ENCODE data around the gene ASB15.

DNA sequence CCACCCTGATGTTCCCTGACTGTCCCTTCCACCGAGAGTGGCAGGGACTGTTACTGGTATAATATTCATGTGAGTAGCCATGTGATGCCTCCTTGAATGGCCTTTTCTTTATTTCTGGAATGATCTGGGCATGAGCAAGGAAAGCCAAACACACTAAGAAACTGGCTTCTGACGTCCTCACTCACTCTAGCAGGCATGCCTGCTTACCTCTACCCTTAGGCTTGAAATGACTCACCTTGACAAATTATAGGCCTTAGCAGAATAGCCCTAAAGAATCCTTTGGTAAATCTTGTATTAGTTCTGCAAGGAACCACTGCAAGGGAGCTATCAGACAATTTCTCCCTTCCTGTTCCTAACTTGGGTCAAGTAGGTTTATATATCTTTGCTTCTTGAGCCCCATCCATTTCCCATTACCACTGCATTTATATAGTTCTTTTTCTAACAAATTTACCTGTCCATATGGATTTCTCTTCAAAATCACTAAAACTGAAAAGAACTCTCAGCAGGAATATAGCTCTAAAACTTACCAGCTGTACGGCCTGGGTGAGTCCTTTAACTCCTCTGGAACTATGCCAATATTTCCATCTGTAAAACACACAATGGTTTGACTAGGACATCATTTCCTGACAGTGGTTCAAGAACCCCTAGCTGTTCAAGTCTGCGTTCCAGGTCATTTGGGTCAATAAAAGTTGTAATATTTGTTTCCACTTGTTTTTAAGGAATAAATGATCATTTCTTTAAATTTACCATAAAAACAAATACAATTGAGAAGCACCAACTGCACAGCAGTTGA, 31.0 kb upstream of the ASB15 start:
- TF ChIP-seq ARNT (IDR thresholded peaks at IDR 0.05) = no peak
- no peak for TF ChIP-seq ELF4 (IDR thresholded peaks at IDR 0.05)
- no peak for TF ChIP-seq BHLHE40 (IDR thresholded peaks at IDR 0.05; ENCODE audit: borderline replicate concordance)
- no peak for TF ChIP-seq SP1 (IDR thresholded peaks at IDR 0.05)

All from HEK293T (cell line).